Ectodermal cell (in vitro differentiated cells): ENCODE data around the gene SMC1B.
"Not testable (repeated sequence)": the region's sequence is repeated elsewhere in the genome, so short reads cannot be mapped to it uniquely, and the experiment has no call there.

Experiments used
- H3K27ac ChIP-seq: 2 replicates; pipeline ENCODE4 v1.7.0; 2013; ENCODE audit warnings: mild to moderate bottlenecking, low read depth, low read length; ENCODE audit not compliant: insufficient read depth, poor library complexity, severe bottlenecking
- H3K27me3 ChIP-seq: 2 replicates; pipeline ENCODE4 v1.7.0; 2013; ENCODE audit warnings: mild to moderate bottlenecking, low read length; ENCODE audit not compliant: insufficient read depth, control insufficient read depth, poor library complexity, severe bottlenecking
- H3K36me3 ChIP-seq: one replicate; pipeline ENCODE4 v1.7.0; 2013; ENCODE audit warnings: low read length; ENCODE audit not compliant: control insufficient read depth, insufficient read depth
- H3K4me1 ChIP-seq: one replicate; pipeline ENCODE4 v1.7.0; 2013; ENCODE audit warnings: low read length; ENCODE audit not compliant: control insufficient read depth, insufficient read depth
- H3K4me3 ChIP-seq: 2 replicates; pipeline ENCODE4 v1.7.0; 2013; ENCODE audit warnings: low read depth, low read length, control low read depth; ENCODE audit not compliant: insufficient read depth
- H3K9me3 ChIP-seq: 2 replicates; pipeline ENCODE4 v1.7.0; 2013; ENCODE audit warnings: mild to moderate bottlenecking, low read length, moderate library complexity; ENCODE audit not compliant: control insufficient read depth
- WGBS, 2 experiments: methylation state at CpG; one replicate each; pipeline ENCODE4 v1.1.7; 2013; ENCODE audit warnings: missing lambda C conversion rate in 2 of 2; 5-methylcytosine and 5-hydroxymethylcytosine counted together

Gene SMC1B

DNA sequence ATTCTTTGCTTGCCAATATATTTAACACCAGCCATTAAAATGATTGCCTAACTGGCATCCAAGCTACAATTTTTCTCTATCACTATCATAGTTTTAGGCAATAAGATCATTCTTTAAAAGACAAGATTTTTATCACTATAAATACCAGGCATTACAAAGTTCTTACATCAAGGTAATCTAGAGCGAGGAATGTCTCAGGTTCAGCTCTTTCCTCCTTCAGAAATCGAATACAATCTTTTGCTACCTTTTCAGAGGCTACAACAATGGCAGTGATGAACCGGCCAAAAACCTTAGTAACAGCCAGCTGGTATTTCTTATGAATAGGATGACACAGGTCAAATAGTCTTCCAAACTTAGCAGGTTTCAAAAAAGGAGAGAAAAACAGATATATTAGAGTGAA is 23.9 kb downstream of the SMC1B start:
- Histone ChIP-seq H3K36me3 (no peaks in the 10 kb centered on the region), H3K4me3 (no peak overlapping the region), H3K27me3 (no peaks in the 10 kb centered on the region), H3K4me1 (no peaks in the 10 kb centered on the region), H3K27ac (no peak overlapping the region), H3K9me3 (no peaks in the 10 kb centered on the region)
- 81 to 84% methylated on average over 3 of the region's 3 CpGs for WGBS, 2 experiments

DNA sequence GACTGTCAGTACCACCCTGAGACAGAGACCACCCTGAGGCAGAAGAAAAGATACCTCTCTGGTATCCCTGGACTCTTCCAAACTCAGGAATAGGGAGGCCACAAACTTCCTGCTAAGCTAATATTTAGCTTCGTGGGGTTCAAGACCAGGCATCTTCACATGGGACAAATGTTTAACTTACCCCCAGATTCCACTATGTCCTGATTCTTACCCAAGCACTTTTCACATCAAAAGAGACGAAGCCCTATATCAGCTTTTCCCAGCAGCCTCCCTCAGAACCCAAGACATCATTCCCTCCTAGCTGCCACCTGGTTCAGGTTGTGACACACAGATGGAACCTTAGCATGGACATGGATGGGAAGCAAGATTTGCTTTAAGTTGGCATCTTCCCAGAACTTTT is 32.1 kb downstream of the SMC1B start:
- H3K9me3 ChIP-seq = no peaks in the 10 kb centered on the region
- no peaks in the 10 kb centered on the region for H3K36me3 ChIP-seq
- H3K27ac ChIP-seq = no peak overlapping the region
- WGBS, 2 experiments = 87 to 90% methylated on average over 2 of the region's 2 CpGs
- no peaks in the 10 kb centered on the region for H3K4me1 ChIP-seq
- H3K4me3 ChIP-seq = no peak overlapping the region
- no peaks in the 10 kb centered on the region for H3K27me3 ChIP-seq

DNA sequence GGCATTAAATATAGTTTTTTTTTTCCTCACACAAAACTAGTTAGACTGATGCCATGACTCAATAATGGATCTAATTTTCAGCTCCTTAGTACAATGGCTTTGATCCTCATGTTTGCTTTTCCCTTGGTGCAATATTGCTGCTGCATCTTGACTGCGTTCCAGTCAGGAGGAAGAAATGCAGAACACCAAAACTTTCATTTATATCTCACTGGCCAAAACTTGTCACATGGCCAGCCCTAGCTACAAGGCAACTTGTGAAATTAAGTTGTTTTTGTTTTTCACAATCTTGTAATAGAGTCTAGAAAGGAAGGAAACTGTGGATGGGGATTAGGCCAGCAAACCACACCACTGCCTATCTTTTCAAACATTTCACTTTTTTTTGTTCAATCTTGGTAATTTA is 36.7 kb downstream of the SMC1B start:
- Histone ChIP-seq H3K27ac (no peak overlapping the region), H3K4me1 (no peaks in the 10 kb centered on the region), H3K4me3 (no peak overlapping the region), H3K27me3 (no peaks in the 10 kb centered on the region), H3K36me3 (no peaks in the 10 kb centered on the region), H3K9me3 (no peaks in the 10 kb centered on the region)
- 90 to 100% methylated on average over 1 of the region's 1 CpG for WGBS, 2 experiments

DNA sequence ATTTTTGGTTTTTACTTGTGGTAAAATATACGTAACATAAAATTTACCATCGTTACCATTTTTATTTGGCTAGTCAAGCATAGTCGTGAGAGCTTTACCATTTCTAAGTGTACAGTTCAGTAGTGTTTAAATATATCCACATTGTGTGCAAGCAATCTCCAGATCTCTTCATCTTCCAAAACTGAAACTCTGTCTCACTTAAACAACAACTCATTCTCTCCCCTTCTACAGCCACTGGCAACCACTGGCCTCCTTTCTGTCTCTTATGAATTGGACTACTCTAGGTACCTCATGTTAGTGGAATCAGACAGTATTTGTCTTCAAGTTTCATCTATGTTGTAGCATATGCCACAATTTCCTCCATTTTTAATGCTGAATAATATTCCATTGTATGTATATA is 37.4 kb downstream of the SMC1B start:
- Histone ChIP-seq H3K36me3 (no peaks in the 10 kb centered on the region), H3K27me3 (no peaks in the 10 kb centered on the region), H3K4me1 (no peaks in the 10 kb centered on the region), H3K27ac (no peak overlapping the region), H3K9me3 (no peaks in the 10 kb centered on the region), H3K4me3 (no peak overlapping the region)
- WGBS, 2 experiments = 98 to 100% methylated on average over 1 to 3 of the region's 3 CpGs

DNA sequence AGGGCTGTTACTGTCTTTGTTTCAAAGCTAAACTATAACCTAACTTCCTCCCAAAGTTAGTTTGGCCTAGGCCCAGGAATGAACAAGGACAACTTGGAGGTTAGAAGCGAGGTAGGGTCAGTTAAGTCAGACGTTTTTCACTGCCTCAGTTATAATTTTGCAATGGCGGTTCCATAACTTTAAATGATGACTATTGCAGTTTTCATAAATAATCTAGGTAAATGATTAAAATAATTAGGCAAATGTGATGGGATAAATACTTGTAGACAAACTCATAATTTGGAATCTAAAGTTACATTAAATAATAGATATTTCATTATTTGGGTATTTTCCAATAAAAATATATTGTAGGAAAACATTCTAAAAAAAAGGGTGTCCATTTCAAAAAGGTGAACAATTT is 39.8 kb downstream of the SMC1B start:
- 90% methylated on average over 3 of the region's 3 CpGs for WGBS, 2 experiments
- H3K9me3 ChIP-seq, H3K27me3 ChIP-seq, H3K36me3 ChIP-seq, H3K4me1 ChIP-seq, H3K27ac ChIP-seq, H3K4me3 ChIP-seq: not testable (repeated sequence)

DNA sequence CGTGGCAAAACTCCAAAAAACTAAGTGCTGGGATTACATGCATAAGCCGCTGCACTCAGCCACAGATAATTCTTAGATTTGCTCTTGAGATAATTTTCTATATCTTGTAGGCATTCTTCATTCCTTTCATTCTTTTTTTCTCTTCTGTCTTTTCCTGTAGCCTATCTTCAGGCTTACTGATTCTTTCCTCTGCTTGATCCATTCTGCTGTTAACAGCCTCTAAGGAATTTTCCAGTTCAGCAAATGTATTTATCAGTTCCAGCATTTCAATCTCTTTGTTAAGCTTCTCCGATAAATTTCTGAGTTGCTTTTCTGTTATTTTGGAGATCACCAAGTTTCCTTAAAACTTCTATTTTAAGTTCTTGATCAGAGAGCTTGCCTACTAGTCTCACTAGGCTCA is 46.7 kb downstream of the SMC1B start:
- Histone ChIP-seq H3K27me3 (no peaks in the 10 kb centered on the region), H3K4me1 (no peaks in the 10 kb centered on the region), H3K9me3 (no peaks in the 10 kb centered on the region), H3K4me3 (no peak overlapping the region), H3K27ac (no peak overlapping the region), H3K36me3 (no peaks in the 10 kb centered on the region)
- WGBS, 2 experiments = 84 to 90% methylated on average over 3 of the region's 3 CpGs

DNA sequence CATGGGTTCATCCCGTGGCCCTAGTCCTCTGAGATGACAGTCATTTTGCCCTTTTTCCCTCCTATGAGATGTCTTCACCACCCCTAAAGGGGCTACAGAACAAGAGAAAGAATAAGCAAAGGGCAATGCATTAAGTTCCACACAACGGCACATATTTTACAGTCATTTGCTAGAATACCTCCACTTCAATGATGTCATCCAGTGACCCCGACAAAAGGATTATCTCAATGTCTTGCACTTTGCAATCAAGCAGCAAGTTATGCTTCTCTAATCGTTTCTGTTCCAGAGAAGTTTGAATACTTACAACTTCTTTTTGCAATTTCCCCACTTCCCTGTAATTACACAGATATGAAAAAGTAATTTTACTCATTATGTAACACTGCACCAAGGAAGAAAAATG is 53.8 kb downstream of the SMC1B start:
- H3K4me3 ChIP-seq = no peak overlapping the region
- no peaks in the 10 kb centered on the region for H3K27me3 ChIP-seq
- WGBS, 2 experiments = 94 to 99% methylated on average over 4 of the region's 4 CpGs
- no peak overlapping the region for H3K27ac ChIP-seq
- no peaks in the 10 kb centered on the region for H3K36me3 ChIP-seq
- H3K9me3 ChIP-seq = no peaks in the 10 kb centered on the region
- H3K4me1 ChIP-seq = no peaks in the 10 kb centered on the region

DNA sequence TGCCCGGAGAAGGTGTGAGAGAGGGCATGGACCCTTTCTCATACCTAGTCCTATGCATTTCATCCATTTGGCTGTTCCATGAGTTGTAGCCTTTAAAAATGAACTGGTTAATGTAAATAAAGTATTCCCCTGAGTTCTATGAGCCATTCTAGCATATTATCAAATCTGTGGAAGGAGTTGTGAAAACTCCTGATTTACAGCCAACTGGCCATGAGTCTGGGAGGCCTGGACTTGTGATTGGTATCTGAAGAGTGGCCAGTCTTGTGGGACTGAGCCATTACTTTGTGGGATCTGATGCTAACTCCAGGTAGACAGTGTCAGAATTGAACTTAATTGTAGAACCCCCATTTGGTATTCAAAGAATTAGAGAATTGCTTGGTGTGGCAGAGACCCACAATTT is 55.3 kb downstream of the SMC1B start:
- no peak overlapping the region for H3K4me3 ChIP-seq
- H3K9me3 ChIP-seq = no peaks in the 10 kb centered on the region
- no peaks in the 10 kb centered on the region for H3K4me1 ChIP-seq
- no peaks in the 10 kb centered on the region for H3K27me3 ChIP-seq
- H3K27ac ChIP-seq = no peak overlapping the region
- 100% methylated on average over 1 of the region's 1 CpG for WGBS, 2 experiments
- H3K36me3 ChIP-seq = no peaks in the 10 kb centered on the region

DNA sequence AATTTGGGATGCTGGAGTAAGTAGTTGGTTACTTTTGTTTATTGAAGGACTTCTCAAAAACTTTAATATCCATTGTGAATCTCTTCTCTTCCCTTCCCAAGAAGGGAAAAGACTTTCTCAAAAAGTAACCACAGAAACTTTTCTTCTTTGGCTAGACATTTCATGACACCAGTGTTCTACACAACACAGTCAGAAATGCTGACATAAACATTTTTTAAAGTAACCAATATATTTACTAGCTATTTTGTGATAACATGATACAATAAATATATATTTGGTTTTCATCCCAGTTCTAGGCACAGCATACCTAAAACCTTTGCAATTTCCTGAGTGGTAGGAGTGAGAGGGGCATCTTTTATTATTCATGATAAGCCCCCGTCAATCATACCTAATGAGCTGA is 55.9 kb downstream of the SMC1B start:
- Histone ChIP-seq H3K4me1 (no peaks in the 10 kb centered on the region), H3K9me3 (no peaks in the 10 kb centered on the region), H3K27me3 (no peaks in the 10 kb centered on the region), H3K4me3 (no peak overlapping the region), H3K27ac (no peak overlapping the region), H3K36me3 (no peaks in the 10 kb centered on the region)
- 100% methylated on average over 1 of the region's 1 CpG for WGBS, 2 experiments

DNA sequence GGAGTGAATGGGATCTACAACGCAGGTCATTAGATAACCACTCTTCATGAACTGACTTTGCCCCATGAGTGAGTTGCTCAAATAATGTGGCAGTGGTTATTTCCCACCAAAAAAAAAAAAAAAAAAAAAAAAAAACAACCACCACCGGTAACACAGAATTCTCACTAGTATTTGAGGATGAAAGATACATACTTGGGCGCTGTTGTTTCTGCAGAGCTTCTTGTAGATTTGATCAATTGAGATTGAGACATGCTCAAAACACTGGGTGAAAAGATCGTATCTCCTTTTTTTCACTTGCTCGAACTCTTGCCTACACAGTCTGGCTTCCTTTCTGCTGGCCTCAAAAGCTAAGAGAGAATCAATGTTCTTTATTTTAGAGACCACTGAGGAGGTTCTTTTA is 59.6 kb downstream of the SMC1B start:
- Histone ChIP-seq H3K36me3 (no peaks in the 10 kb centered on the region), H3K4me1 (no peaks in the 10 kb centered on the region), H3K27ac (no peak overlapping the region), H3K9me3 (no peaks in the 10 kb centered on the region), H3K27me3 (no peaks in the 10 kb centered on the region), H3K4me3 (no peak overlapping the region)
- WGBS, 2 experiments = 91 to 94% methylated on average over 4 to 5 of the region's 5 CpGs

DNA sequence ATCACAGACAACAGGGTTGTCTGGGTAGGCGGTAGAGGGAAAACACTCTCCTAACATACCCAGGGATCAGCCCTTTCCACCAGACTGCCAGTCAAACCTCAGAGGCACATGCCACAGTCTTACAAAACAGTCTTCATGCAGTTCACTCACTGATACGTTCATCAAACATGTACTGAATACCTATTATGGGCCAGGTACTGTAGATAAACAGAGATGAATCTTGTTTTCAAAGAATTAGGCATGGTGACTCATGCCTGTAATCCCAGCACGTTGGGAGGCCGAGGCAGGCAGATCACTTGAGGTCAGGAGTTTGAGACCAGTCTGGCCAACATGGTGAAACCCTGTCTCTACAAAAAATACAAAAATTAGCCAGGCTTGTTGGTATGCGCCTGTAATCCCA is 60.6 kb downstream of the SMC1B start:
- H3K27ac ChIP-seq, H3K9me3 ChIP-seq, H3K4me3 ChIP-seq, H3K36me3 ChIP-seq, H3K4me1 ChIP-seq, H3K27me3 ChIP-seq: not testable (repeated sequence)
- 83 to 88% methylated on average over 5 of the region's 5 CpGs for WGBS, 2 experiments
